ENCODE measurements around the gene AKNAD1.

DNA sequence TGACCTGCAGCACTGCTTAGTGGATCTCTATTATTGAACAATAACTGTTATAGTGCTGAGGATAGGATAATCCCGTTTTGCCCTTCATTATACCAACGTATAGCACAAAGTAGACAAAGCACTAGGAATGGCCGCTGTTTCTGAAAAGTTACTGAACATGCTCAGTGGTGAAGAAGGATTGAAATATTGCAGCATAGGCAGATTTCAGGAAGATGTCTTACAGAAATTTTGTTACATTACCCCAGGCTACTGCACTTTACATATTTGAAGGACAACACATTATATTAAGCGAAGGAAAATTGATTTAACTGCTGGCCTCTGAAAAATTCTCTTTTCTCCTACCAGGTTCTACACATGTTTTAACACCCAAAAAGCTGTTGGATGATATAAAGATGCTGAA is 48.5 kb downstream of the AKNAD1 start:
- TF ChIP-seq POLR2A (IDR thresholded peaks at IDR 0.05; ENCODE audit: low read length) (no peak), GATA1 (IDR thresholded peaks at IDR 0.05; ENCODE audit: low read depth, low read length) (no peak)
